ENCODE results near the gene TRABD2B. TPM values are rescaled to one million over a fixed set of nuclear protein-coding genes. Genes with fewer than 3 reads are reported as not detected.

Gene TRABD2B
- polyA plus RNA-seq, 1 experiment: not detected

DNA sequence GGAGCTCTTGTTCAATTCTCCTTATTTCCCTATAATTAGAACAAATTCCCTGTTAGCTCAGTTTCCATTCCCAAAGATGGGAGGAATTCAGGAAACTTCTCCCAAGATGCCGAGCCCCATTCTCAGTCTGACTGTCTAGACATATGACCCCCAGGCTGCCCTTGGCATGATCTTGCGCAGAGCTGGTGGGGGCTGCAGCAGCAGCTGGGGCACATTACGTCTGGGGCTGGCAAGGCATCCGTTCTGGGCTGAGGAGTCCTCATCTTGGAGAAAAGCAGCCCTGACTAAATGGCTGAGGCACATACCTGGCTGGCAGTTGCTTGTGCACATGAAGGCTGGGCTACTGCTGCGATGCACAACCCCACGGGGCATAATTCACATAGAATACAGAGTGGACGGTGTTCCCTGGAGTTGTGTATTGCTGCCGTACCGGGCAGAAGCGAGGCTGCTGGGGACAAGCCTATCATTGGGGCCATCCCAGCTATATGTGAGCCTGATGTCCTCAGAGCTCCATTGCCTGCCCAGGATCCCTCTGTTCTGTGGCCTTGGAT lies 36.4 kb upstream of the TRABD2B start:
- no peak for DNase-seq (ENCODE audit: low read depth, low spot score)
- Histone ChIP-seq H3K27me3 (ENCODE audit: control insufficient read depth, insufficient read depth, low read length) (no peaks in the 10 kb centered on the region), H3K9me3 (ENCODE audit: control insufficient read depth, insufficient read depth, low read length) (no peaks in the 10 kb centered on the region), H3K27ac (ENCODE audit: low read depth, low read length) (no peak overlapping the region), H3K4me3 (ENCODE audit: low read depth, low read length) (no peak overlapping the region)
- TF ChIP-seq, protein P1, sequence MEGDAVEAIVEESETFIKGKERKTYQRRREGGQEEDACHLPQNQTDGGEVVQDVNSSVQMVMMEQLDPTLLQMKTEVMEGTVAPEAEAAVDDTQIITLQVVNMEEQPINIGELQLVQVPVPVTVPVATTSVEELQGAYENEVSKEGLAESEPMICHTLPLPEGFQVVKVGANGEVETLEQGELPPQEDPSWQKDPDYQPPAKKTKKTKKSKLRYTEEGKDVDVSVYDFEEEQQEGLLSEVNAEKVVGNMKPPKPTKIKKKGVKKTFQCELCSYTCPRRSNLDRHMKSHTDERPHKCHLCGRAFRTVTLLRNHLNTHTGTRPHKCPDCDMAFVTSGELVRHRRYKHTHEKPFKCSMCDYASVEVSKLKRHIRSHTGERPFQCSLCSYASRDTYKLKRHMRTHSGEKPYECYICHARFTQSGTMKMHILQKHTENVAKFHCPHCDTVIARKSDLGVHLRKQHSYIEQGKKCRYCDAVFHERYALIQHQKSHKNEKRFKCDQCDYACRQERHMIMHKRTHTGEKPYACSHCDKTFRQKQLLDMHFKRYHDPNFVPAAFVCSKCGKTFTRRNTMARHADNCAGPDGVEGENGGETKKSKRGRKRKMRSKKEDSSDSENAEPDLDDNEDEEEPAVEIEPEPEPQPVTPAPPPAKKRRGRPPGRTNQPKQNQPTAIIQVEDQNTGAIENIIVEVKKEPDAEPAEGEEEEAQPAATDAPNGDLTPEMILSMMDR (IDR thresholded peaks at IDR 0.05; ENCODE audit: low read depth, low read length): no peak
- ChIA-PET POLR2A (no interaction called here), CTCF (no interaction called here)

DNA sequence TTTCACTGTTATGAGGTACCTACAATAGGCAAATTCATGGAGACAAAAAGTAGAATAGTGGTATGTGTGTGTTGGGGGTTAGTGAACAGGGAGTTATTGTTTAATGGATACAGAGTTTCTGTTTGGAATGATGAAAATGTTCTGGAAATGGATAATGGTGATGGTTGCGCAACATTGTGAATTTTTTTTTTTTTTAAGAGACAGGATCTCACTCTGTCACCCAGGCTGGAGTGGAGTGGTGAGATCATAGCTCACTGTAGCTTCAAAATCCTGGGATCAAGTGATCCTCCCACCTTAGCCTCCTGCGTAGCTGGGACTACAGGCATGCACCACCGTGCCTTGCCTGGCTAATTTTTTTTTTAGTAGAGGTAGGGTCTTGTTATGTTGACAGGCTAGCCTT lies 34.5 kb upstream of the TRABD2B start:
- no peak for DNase-seq (ENCODE audit: low read depth, low spot score)
- CTCF ChIA-PET: no interaction called here
- H3K27me3 ChIP-seq (ENCODE audit: control insufficient read depth, insufficient read depth, low read length): no peaks in the 10 kb centered on the region
- H3K9me3 ChIP-seq (ENCODE audit: control insufficient read depth, insufficient read depth, low read length): no peaks in the 10 kb centered on the region
- no peak overlapping the region for H3K4me3 ChIP-seq (ENCODE audit: low read depth, low read length)
- TF ChIP-seq, protein P1 (IDR thresholded peaks at IDR 0.05; ENCODE audit: low read depth, low read length): no peak
- no peak overlapping the region for H3K27ac ChIP-seq (ENCODE audit: low read depth, low read length)
- POLR2A ChIA-PET: no interaction called here

DNA sequence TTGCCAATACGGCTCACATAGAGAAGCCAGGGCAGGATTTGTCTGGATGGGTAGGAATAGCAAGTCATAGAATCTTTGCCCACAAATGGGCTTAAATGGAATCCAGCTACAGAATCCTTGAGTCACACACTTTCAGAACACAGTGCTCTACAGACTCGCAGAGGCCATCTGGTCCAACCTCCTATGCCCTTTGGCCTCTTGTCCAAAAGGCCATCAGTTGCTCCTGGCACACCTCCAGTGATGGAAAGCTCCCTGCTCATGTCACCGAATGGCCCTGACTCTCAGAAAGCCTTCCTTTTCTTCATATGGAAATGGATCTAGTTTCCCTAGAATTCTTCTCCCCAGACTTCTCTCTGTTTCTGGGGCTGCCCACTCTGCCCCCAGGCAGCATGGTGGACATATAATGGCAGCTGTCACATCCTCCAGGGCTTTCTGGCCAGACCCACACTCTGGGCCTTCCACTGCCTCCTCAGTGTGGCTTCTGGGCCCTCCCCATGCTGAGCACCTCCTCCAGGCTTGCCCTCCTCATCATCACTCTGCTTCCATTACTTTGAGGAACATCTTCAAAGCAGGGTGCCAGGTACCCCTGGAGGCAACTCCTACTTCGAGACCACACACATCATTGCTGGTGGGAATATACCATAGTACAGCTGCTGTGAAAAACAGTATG lies 33.6 kb upstream of the TRABD2B start:
- Histone ChIP-seq H3K9me3 (ENCODE audit: control insufficient read depth, insufficient read depth, low read length) (no peaks in the 10 kb centered on the region), H3K27ac (ENCODE audit: low read depth, low read length) (no peak overlapping the region), H3K27me3 (ENCODE audit: control insufficient read depth, insufficient read depth, low read length) (no peaks in the 10 kb centered on the region), H3K4me3 (ENCODE audit: low read depth, low read length) (no peak overlapping the region)
- POLR2A ChIA-PET: no interaction called here
- TF ChIP-seq, protein P1 (IDR thresholded peaks at IDR 0.05; ENCODE audit: low read depth, low read length): no peak
- DNase-seq (ENCODE audit: low read depth, low spot score): no peak
- CTCF ChIA-PET: no interaction called here

DNA sequence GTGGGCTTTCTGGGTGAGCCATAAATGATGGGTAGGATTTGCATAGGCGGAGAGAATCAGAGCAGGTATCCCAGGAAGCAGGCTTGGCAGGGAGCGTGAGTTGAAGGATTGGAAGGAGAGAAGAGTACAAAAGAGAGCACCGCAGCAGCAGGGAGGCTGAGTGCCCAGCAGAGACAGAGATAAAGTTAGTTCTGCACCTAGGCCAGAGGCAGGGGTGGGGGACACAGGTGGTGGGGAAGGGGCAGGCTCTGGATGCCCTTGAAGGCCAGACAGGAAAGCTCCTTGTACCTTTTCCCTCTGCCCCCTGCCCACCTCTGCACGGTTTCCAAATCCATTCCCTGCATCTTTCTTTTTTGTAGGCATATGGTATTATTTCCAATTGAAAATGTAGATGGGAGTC lies 33.0 kb upstream of the TRABD2B start:
- no peaks in the 10 kb centered on the region for H3K27me3 ChIP-seq (ENCODE audit: control insufficient read depth, insufficient read depth, low read length)
- ChIA-PET CTCF (no interaction called here), POLR2A (no interaction called here)
- no peak overlapping the region for H3K4me3 ChIP-seq (ENCODE audit: low read depth, low read length)
- H3K9me3 ChIP-seq (ENCODE audit: control insufficient read depth, insufficient read depth, low read length): no peaks in the 10 kb centered on the region
- TF ChIP-seq, protein P1 (IDR thresholded peaks at IDR 0.05; ENCODE audit: low read depth, low read length): no peak
- DNase-seq (ENCODE audit: low read depth, low spot score): no peak
- no peak overlapping the region for H3K27ac ChIP-seq (ENCODE audit: low read depth, low read length)

DNA sequence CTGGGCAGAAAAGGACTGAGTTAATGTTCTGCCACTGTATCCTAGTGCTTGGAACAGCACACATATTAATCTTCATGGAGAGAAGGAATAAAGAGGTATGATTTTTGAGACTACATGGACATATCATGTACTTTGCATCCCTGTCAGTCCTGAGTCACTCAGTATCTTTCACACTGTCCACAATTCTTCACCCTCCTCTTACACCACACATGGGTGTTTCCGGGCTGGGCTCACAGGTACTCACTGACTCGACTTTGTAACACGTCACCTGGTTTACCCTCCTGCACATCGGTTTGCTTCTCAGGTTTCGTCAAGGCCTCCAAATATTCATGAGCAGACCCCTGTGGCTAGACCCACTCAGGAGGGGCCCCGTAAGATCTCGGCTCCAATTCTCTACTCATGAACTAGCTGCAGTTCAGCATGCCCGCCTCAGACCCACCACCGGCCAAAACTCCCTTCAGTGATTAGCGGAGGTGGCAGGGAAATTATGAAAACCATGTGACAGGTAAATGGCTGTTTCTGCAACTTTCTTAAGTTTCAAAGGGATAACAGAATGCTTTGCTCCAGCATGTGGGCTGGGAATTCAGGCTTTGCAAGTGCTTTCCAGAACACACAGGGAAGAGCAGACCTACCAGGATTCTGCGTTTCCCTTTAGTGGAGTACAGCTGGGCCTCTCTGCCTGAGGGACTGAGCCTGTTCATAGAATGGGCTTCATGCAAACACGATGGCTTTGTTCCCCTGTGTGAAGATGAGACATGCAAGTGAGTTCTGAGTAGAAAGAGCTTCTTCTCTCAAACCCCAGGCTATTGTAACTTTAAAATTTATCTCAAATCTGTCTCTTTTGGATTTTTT lies 31.3 kb upstream of the TRABD2B start:
- Histone ChIP-seq H3K9me3 (ENCODE audit: control insufficient read depth, insufficient read depth, low read length) (no peaks in the 10 kb centered on the region), H3K4me3 (ENCODE audit: low read depth, low read length) (no peak overlapping the region), H3K27ac (ENCODE audit: low read depth, low read length) (no peak overlapping the region), H3K27me3 (ENCODE audit: control insufficient read depth, insufficient read depth, low read length) (no peaks in the 10 kb centered on the region)
- CTCF ChIA-PET: no interaction called here
- TF ChIP-seq, protein P1 (IDR thresholded peaks at IDR 0.05; ENCODE audit: low read depth, low read length): no peak
- DNase-seq (ENCODE audit: low read depth, low spot score): no peak
- POLR2A ChIA-PET: no interaction called here

All from AG04450 (cell line).